GM21619 (cell line): ENCODE results near the gene SELENOP.
"Not testable (repeated sequence)": the region's sequence is repeated elsewhere in the genome, so short reads cannot be mapped to it uniquely, and the experiment has no call there.

Experiments used
- ATAC-seq: cut with Tn5 transposase; IDR thresholded peaks from one replicate; pipeline ENCODE4 v1.9.1; 2021; ENCODE audit not compliant: unreplicated experiment

The SELENOP gene

GRCh38 chr5:42811591-42812446, at the start of gene SELENOP:
SELENOP (minus strand) TSS chr5:42811892; CDS start chr5:42808353, 3,539 bp downstream.
- no peak for ATAC-seq

- no peak for ATAC-seq
Observed at GRCh38 chr5:42858687-42859086, 47.0 kb upstream of the SELENOP start.

- ATAC-seq = no peak
Observed at GRCh38 chr5:42858031-42858643, 46.4 kb upstream of the SELENOP start.

- ATAC-seq = no peak
Observed at GRCh38 chr5:42855811-42856210, 44.1 kb upstream of the SELENOP start.

GRCh38 chr5:42855386-42855785, 43.7 kb upstream of the SELENOP start:
- ATAC-seq = no peak

- no peak for ATAC-seq
Observed at GRCh38 chr5:42854795-42855194, 43.1 kb upstream of the SELENOP start.

GRCh38 chr5:42852826-42853225, 41.1 kb upstream of the SELENOP start:
- no peak for ATAC-seq

- no peak for ATAC-seq
Observed at GRCh38 chr5:42851481-42851880, 39.8 kb upstream of the SELENOP start.

- no peak for ATAC-seq
Observed at GRCh38 chr5:42848545-42848944, 36.9 kb upstream of the SELENOP start.

- ATAC-seq = not testable (repeated sequence)
Observed at GRCh38 chr5:42844408-42844807, 32.7 kb upstream of the SELENOP start.

GRCh38 chr5:42843675-42844292, 32.1 kb upstream of the SELENOP start:
- ATAC-seq = no peak

- no peak for ATAC-seq
Observed at GRCh38 chr5:42842921-42843641, 31.4 kb upstream of the SELENOP start.

- ATAC-seq = no peak
Observed at GRCh38 chr5:42840842-42841567, 29.3 kb upstream of the SELENOP start.

GRCh38 chr5:42840269-42840668, 28.6 kb upstream of the SELENOP start:
- no peak for ATAC-seq

- no peak for ATAC-seq
Observed at GRCh38 chr5:42839196-42839595, 27.5 kb upstream of the SELENOP start.

GRCh38 chr5:42837601-42838000, 25.9 kb upstream of the SELENOP start:
- ATAC-seq = no peak

GRCh38 chr5:42836070-42836769, 24.5 kb upstream of the SELENOP start:
- no peak for ATAC-seq

- ATAC-seq = no peak
Observed at GRCh38 chr5:42832060-42832459, 20.4 kb upstream of the SELENOP start.

GRCh38 chr5:42830924-42831323, 19.2 kb upstream of the SELENOP start:
- no peak for ATAC-seq

- no peak for ATAC-seq
Observed at GRCh38 chr5:42828671-42829070, 17.0 kb upstream of the SELENOP start.
